Heart left ventricle (tissue), 16 donors: Measurements from ENCODE around the gene PCNX1. TPM values are rescaled to one million over a fixed set of nuclear protein-coding genes. Genes with fewer than 3 reads are reported as not detected.

Source experiments
- ATAC-seq, 4 donors: fragments of 200-7000 bp; cut with Tn5 transposase; one replicate each; pipeline ENCODE4 v1.9.1; 2020 to 2022; ENCODE audit warnings: moderate library complexity in 4 of 4, mild to moderate bottlenecking in 3 of 4, moderate number of reproducible peaks in 1 of 4
- DNase-seq, 5 donors: peaks; one replicate each; pipeline ENCODE4 v3.0.0-alpha.2; 2020
- H3K27ac ChIP-seq, 12 donors: fragments of 200-600 bp; sonication (generic) in 4 of 12; one replicate each; pipeline versions ENCODE4 v1.5.0 to v1.8.0; 2016 to 2022; ENCODE audit warnings: mild to moderate bottlenecking in 2 of 12
- H3K27me3 ChIP-seq, 9 donors: fragments of 200-600 bp; sonication (generic) in 2 of 9; one replicate each; pipeline versions ENCODE4 v1.5.1 to v1.8.0; 2016 to 2022; ENCODE audit warnings: mild to moderate bottlenecking in 3 of 9
- H3K36me3 ChIP-seq, 9 donors: fragments of 200-600 bp; sonication (generic) in 2 of 9; one replicate each; pipeline versions ENCODE4 v1.5.0 to v1.8.0; 2018 to 2022; ENCODE audit warnings: mild to moderate bottlenecking in 2 of 9
- H3K4me1 ChIP-seq, 12 donors: fragments of 200-600 bp; sonication (generic) in 4 of 12; one replicate each; pipeline versions ENCODE4 v1.5.0 to v1.8.0; 2016 to 2022; ENCODE audit warnings: mild to moderate bottlenecking in 3 of 12
- H3K4me3 ChIP-seq, 12 donors: fragments of 200-600 bp; sonication (generic) in 4 of 12; one replicate each; pipeline versions ENCODE4 v1.5.0 to v1.8.0; 2017 to 2022; ENCODE audit warnings: mild to moderate bottlenecking in 9 of 12, moderate library complexity in 4 of 12
- H3K9me3 ChIP-seq, 12 donors: fragments of 200-600 bp; sonication (generic) in 4 of 12; one replicate each; pipeline versions ENCODE4 v1.5.0 to v1.8.0; 2016 to 2022; ENCODE audit warnings: mild to moderate bottlenecking in 1 of 12
- POLR2A ChIP-seq, 2 donors: fragments of 450-650 bp; IDR thresholded peaks; one replicate each; pipeline ENCODE4 v1.6.1; 2017; ENCODE audit warnings: antibody characterized with exemption in 2 of 2, mild to moderate bottlenecking in 2 of 2, moderate library complexity in 2 of 2
- WGBS, 4 donors: extraction: QIAGEN DNeasy Blood & Tissue Kit in 2 of 4; methylation state at CpG; one replicate each; pipeline versions ENCODE4 v1.1.5 to v1.1.7; 2013 to 2018; 5-methylcytosine and 5-hydroxymethylcytosine counted together
- intact Hi-C, 10 donors: fragments of 100-400 bp; cut with DNase I; formaldehyde crosslinking; loops; one replicate each; pipeline versions ENCODE4 v1.11.1 to v1.14.2; 2022
- polyA plus RNA-seq, 2 donors: library from polyadenylated mRNA; stranded (reverse); fragments of 200-250 nt; gene quantifications; one replicate each; pipeline ENCODE4 v1.2.3, GENCODE V29; 2013
- total RNA-seq, 9 donors: library from RNA; depleted of rRNA in 2 of 9; stranded (reverse); fragments of >200 nt in 2 of 9; fragmentation: NEBNext Ultra II Directional in 3 of 9; extraction: Animal tissue kit (Norgen Biotek cat#: 25700) in 3 of 9; gene quantifications; one replicate each; pipeline versions ENCODE4 v1.1.0 to v1.2.4, GENCODE V29; 2016 to 2023
- TF ChIP-seq, protein P1 (sequence below), 12 donors: fragments of 200-600 bp; sonication (generic) in 4 of 12; IDR thresholded peaks; one replicate each; pipeline versions ENCODE4 v1.5.0 to v1.8.0; 2018 to 2022; ENCODE audit warnings: antibody characterized with exemption in 12 of 12, mild to moderate bottlenecking in 5 of 12
- donor health status: ischemic (EF 13 %, LVEDD 7.1; RV severe dilation, severe dysfunction).
- donor health status: healthy with polysubstance abuse.
- donor health status: DM: no; HTN: yes; CAD: no.
- donor health status: DM: no; HTN: no; CAD: no.
- donor health status: ischemic (EF 25% LVEDD 6.9; RV normal size, moderate dysfunction).
- donor health status: ischemic (EF 25% LVEDD 5.7; RV mildly dilated, moderate dysfunction).
- donor health status: healthy.
- donor health status: DM: yes; HTN: yes; CAD: no.
- donor health status: ischemic (EF 35%, LVEDD 5.7; RV mildly dilated, moderate dysfunction).
- donor health status: nonischemic (EF 11% LVEDD 7.7; RV severe dilation, severe dysfunction).
- donor health status: DM: yes; HTN: yes; CAD: no.
- donor health status: PGD.
- donor health status: ischemic (EF 29% LVEDD 5.4; RV normal size, mild dysfunction).
- donor health status: nonischemic (EF 23%, LVEDD 6.1; RV moderate dilation, normal function).

PCNX1 gene
- total and polyA plus RNA-seq, 11 donors = 6.1 to 64.7 (median 52.7) TPM

DNA sequence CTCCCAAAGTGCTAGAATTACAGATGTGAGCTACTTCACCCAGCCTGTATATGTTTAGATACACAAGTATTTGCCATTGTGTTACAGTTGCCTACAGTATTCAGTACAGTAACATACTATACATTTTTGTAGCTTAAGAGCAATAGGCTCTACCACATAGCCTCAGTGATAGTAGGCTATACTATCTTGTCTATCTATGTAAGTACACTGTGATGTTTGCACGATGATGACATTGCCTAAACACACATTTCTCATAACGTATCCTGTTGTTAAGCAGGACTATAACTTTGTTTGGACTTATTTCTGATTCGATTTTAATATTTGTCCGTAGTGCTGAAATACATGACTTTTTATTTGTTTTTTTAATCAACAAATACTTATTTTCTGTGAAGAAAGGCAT, 129.2 kb downstream of the PCNX1 start:
- no peak for ATAC-seq
- peaks cover 0 to 25% (median 10%) of the 10 kb centered on the region in 12 donors for H3K9me3 ChIP-seq
- no peak overlapping the region for H3K27ac ChIP-seq
- no peak for TF ChIP-seq POLR2A (IDR thresholded peaks at IDR 0.05)
- TF ChIP-seq, protein P1, sequence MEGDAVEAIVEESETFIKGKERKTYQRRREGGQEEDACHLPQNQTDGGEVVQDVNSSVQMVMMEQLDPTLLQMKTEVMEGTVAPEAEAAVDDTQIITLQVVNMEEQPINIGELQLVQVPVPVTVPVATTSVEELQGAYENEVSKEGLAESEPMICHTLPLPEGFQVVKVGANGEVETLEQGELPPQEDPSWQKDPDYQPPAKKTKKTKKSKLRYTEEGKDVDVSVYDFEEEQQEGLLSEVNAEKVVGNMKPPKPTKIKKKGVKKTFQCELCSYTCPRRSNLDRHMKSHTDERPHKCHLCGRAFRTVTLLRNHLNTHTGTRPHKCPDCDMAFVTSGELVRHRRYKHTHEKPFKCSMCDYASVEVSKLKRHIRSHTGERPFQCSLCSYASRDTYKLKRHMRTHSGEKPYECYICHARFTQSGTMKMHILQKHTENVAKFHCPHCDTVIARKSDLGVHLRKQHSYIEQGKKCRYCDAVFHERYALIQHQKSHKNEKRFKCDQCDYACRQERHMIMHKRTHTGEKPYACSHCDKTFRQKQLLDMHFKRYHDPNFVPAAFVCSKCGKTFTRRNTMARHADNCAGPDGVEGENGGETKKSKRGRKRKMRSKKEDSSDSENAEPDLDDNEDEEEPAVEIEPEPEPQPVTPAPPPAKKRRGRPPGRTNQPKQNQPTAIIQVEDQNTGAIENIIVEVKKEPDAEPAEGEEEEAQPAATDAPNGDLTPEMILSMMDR (IDR thresholded peaks at IDR 0.05) = no peak
- WGBS, 4 donors = 96 to 98% (median 97%) methylated on average over 4 of the region's 4 CpGs
- intact Hi-C loops = no loop called here
- DNase-seq = no peak
- H3K4me3 ChIP-seq = no peak overlapping the region
- no peaks in the 10 kb centered on the region for H3K4me1 ChIP-seq
- peaks cover 0 to 72% (median 52%) of the 10 kb centered on the region in 9 donors for H3K36me3 ChIP-seq
- no peaks in the 10 kb centered on the region for H3K27me3 ChIP-seq

DNA sequence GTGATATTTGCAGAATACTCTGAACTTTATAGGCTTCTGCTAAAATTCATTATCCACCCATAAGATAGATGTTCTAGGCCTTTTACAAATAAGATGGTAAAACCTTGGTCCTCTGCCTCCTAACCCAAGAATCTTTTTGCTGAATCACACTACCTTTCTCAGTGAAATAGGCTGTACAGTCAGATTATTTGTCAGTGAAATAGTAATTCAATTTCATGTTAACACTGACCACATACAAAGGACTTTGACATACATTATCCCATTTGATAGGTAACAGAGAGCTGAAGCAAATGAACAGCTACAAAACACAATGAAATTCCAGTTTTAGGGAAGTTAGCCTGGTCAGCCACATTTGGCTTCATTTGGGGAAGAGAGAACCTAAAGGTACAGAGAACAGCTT, 141.1 kb downstream of the PCNX1 start:
- intact Hi-C loops = no loop called here
- ATAC-seq (no peak), DNase-seq (no peak)
- H3K4me1 ChIP-seq = no peaks in the 10 kb centered on the region
- TF ChIP-seq, protein P1 (IDR thresholded peaks at IDR 0.05) = no peak
- TF ChIP-seq POLR2A (IDR thresholded peaks at IDR 0.05) = no peak
- H3K4me3 ChIP-seq = no peak overlapping the region
- H3K27ac ChIP-seq = no peak overlapping the region
- H3K36me3 ChIP-seq = peaks cover 0 to 99% (median 84%) of the 10 kb centered on the region in 9 donors
- peaks cover 0 to 8% (median under 1%) of the 10 kb centered on the region in 12 donors for H3K9me3 ChIP-seq
- no peaks in the 10 kb centered on the region for H3K27me3 ChIP-seq

DNA sequence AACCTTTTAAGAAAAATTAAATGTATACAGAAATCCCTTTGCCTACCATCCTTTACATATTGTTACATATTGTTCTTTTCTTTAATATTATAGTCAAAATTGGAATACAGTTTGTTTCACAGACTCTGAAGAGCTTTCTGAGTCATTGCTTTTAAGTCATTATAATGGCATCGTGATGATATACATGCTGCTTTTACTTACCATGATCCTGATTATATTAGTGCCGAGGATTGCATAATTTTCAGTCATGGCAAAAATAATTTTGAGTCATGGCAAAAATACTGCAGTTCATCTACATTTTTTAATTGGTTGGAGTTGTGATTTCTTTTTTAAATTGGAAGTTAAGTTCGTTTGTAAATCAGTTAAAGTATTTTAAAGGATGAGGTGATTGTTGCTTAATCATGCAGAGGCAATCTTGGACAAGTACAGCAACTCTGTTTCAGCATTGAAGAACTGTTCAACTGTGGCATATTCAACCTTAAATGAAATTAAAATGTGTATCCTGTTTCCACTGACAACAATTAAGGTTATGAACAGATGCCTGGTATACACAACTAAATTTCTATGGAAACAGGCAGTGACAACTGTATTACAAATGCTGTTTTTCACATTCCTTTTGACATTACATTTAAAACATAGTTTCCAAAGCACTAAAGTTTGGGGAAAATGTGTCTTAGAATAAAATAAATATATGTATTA, 142.3 kb downstream of the PCNX1 start:
- no peaks in the 10 kb centered on the region for H3K27me3 ChIP-seq
- 74 to 80% (median 76%) methylated on average over 3 of the region's 3 CpGs for WGBS, 4 donors
- H3K36me3 ChIP-seq = peaks cover 0 to 100% (median 84%) of the 10 kb centered on the region in 9 donors
- TF ChIP-seq, protein P1 (IDR thresholded peaks at IDR 0.05) = no peak
- no peak for TF ChIP-seq POLR2A (IDR thresholded peaks at IDR 0.05)
- no peak overlapping the region for H3K27ac ChIP-seq
- DNase-seq = no peak
- ATAC-seq = no peak
- intact Hi-C loops = no loop called here
- no peaks in the 10 kb centered on the region for H3K9me3 ChIP-seq
- no peaks in the 10 kb centered on the region for H3K4me1 ChIP-seq
- no peak overlapping the region for H3K4me3 ChIP-seq

DNA sequence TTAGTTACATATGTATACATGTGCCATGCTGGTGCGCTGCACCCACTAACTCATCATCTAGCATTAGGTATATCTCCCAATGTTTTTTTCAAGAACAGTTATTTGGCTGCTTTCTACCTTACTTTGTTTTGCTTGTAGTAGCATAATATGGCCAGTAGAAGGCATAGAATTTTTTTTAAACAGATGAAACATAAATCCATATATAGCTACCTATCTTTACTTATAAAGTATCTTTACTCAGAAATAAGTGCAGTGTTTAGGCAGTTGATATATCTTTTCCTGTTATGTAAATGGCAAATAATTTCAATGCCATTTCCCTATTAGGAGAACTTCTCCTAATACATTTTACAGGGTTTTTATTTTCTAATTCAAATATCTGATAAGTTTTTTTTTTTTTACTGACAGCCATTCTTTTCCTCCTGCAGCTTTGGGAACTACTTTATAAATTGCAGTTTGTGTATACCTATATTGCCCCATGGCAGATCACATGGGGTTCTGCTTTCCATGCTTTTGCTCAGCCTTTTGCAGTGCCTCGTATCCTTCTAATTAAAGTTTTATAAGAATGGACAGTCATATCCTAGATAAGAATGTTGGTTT, 143.1 kb downstream of the PCNX1 start:
- TF ChIP-seq POLR2A (IDR thresholded peaks at IDR 0.05) = no peak
- TF ChIP-seq, protein P1 (IDR thresholded peaks at IDR 0.05) = peak in 8 of 12 donors; percentile 20 to 48 (median 30)
- Histone ChIP-seq H3K4me1 (no peaks in the 10 kb centered on the region), H3K9me3 (no peaks in the 10 kb centered on the region), H3K27me3 (no peaks in the 10 kb centered on the region), H3K4me3 (no peak overlapping the region), H3K36me3 (peaks cover 0 to 100% (median 84%) of the 10 kb centered on the region in 9 donors), H3K27ac (no peak overlapping the region)
- no peak for DNase-seq
- WGBS, 4 donors = 96 to 100% (median 97%) methylated on average over 2 of the region's 2 CpGs
- ATAC-seq = no peak
- intact Hi-C loops = no loop called here
